ENCODE measurements around the gene CACNG4. TPM values are rescaled to one million over a fixed set of nuclear protein-coding genes. Genes with fewer than 3 reads are reported as not detected.

CACNG4 gene
- total RNA-seq, 1 experiment from 2014 or later: not detected

- BruUV-seq (replicated peaks): no TSS peak
- Histone ChIP-seq H3K9me3 (ENCODE audit: control insufficient read depth in 1 of 2, insufficient read depth in 1 of 2, low read depth in 1 of 2, low read length in 2 of 2) (no peaks in the 10 kb centered on the region), H3K4me2 (ENCODE audit: low read length) (no peak overlapping the region), H3K9ac (ENCODE audit: low read length) (no peak overlapping the region), H3K79me2 (ENCODE audit: insufficient read depth, low read length) (no peaks in the 10 kb centered on the region), H4K20me1 (ENCODE audit: insufficient read depth) (no peaks in the 10 kb centered on the region), H3K27me3 (ENCODE audit: insufficient read depth, low read length) (no peaks in the 10 kb centered on the region), H3K4me1 (ENCODE audit: control insufficient read depth in 1 of 2, insufficient read depth in 2 of 2, low read length in 2 of 2) (peaks cover 0 to 2% of the 10 kb centered on the region in 2 experiments; a peak in 1 of 4 replicates), H2AFZ (ENCODE audit: low read depth, low read length, poor library complexity, severe bottlenecking) (no peak overlapping the region), H3K27ac (ENCODE audit: low read depth, low read length) (no peak overlapping the region), H3K36me3 (ENCODE audit: control insufficient read depth in 1 of 2, insufficient read depth in 2 of 2, low read length in 2 of 2) (no peaks in the 10 kb centered on the region), H3K9me2 (ENCODE audit: insufficient read depth) (no peaks in the 10 kb centered on the region), H3K4me3 (replicated peaks in 1 of 2; ENCODE audit: low read depth in 1 of 2, low read length in 2 of 2) (no peak overlapping the region)
- ChIA-PET RAD21 (ENCODE audit: low non-redundant PET in 1 of 2, low total read pairs in 2 of 2, uncharacterized antibody in 2 of 2, unreplicated experiment in 2 of 2) (no interaction called here), CTCF (no interaction called here), POLR2A (no interaction called here)
- TF ChIP-seq FOSL1 (IDR thresholded peaks at IDR 0.05; ENCODE audit: low read depth) (no peak), POLR2AphosphoS5 (IDR thresholded peaks at IDR 0.05; ENCODE audit: low read depth, low read length) (no peak)
- ATAC-seq (no peak), DNase-seq (ENCODE audit: low read depth, low spot score) (no peak)
- intact Hi-C loops (cut with micrococcal nuclease): no loop called here
Observed at GRCh38 chr17:67030641-67031040, 66.1 kb downstream of the CACNG4 start.

GRCh38 chr17:67032382-67032781 lies 67.9 kb downstream of the CACNG4 start:
- H3K36me3 ChIP-seq (ENCODE audit: control insufficient read depth in 1 of 2, insufficient read depth in 2 of 2, low read length in 2 of 2): no peaks in the 10 kb centered on the region
- CTCF ChIA-PET: no interaction called here
- RAD21 ChIA-PET (ENCODE audit: low non-redundant PET in 1 of 2, low total read pairs in 2 of 2, uncharacterized antibody in 2 of 2, unreplicated experiment in 2 of 2): no interaction called here
- H3K79me2 ChIP-seq (ENCODE audit: insufficient read depth, low read length): no peaks in the 10 kb centered on the region
- H3K9ac ChIP-seq (ENCODE audit: low read length): no peak overlapping the region
- H3K4me2 ChIP-seq (ENCODE audit: low read length): no peak overlapping the region
- TF ChIP-seq POLR2AphosphoS5 (IDR thresholded peaks at IDR 0.05; ENCODE audit: low read depth, low read length): no peak
- TF ChIP-seq FOSL1 (IDR thresholded peaks at IDR 0.05; ENCODE audit: low read depth): no peak
- TF ChIP-seq, protein P1, sequence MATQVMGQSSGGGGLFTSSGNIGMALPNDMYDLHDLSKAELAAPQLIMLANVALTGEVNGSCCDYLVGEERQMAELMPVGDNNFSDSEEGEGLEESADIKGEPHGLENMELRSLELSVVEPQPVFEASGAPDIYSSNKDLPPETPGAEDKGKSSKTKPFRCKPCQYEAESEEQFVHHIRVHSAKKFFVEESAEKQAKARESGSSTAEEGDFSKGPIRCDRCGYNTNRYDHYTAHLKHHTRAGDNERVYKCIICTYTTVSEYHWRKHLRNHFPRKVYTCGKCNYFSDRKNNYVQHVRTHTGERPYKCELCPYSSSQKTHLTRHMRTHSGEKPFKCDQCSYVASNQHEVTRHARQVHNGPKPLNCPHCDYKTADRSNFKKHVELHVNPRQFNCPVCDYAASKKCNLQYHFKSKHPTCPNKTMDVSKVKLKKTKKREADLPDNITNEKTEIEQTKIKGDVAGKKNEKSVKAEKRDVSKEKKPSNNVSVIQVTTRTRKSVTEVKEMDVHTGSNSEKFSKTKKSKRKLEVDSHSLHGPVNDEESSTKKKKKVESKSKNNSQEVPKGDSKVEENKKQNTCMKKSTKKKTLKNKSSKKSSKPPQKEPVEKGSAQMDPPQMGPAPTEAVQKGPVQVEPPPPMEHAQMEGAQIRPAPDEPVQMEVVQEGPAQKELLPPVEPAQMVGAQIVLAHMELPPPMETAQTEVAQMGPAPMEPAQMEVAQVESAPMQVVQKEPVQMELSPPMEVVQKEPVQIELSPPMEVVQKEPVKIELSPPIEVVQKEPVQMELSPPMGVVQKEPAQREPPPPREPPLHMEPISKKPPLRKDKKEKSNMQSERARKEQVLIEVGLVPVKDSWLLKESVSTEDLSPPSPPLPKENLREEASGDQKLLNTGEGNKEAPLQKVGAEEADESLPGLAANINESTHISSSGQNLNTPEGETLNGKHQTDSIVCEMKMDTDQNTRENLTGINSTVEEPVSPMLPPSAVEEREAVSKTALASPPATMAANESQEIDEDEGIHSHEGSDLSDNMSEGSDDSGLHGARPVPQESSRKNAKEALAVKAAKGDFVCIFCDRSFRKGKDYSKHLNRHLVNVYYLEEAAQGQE (IDR thresholded peaks at IDR 0.05; ENCODE audit: low read depth): no peak
- no peak for TF ChIP-seq ZFX (IDR thresholded peaks at IDR 0.05)
- ATAC-seq: no peak
- POLR2A ChIA-PET: no interaction called here
- no peaks in the 10 kb centered on the region for H3K4me1 ChIP-seq (ENCODE audit: control insufficient read depth in 1 of 2, insufficient read depth in 2 of 2, low read length in 2 of 2)
- intact Hi-C loops (cut with micrococcal nuclease): no loop called here
- no peaks in the 10 kb centered on the region for H3K9me2 ChIP-seq (ENCODE audit: insufficient read depth)
- DNase-seq (ENCODE audit: low read depth, low spot score): no peak
- no peaks in the 10 kb centered on the region for H3K27me3 ChIP-seq (ENCODE audit: insufficient read depth, low read length)
- no peaks in the 10 kb centered on the region for H4K20me1 ChIP-seq (ENCODE audit: insufficient read depth)
- no peak overlapping the region for H3K4me3 ChIP-seq (replicated peaks in 1 of 2; ENCODE audit: low read depth in 1 of 2, low read length in 2 of 2)
- H2AFZ ChIP-seq (ENCODE audit: low read depth, low read length, poor library complexity, severe bottlenecking): no peak overlapping the region
- H3K27ac ChIP-seq (ENCODE audit: low read depth, low read length): no peak overlapping the region
- BruUV-seq (replicated peaks): no TSS peak
- no peaks in the 10 kb centered on the region for H3K9me3 ChIP-seq (ENCODE audit: control insufficient read depth in 1 of 2, insufficient read depth in 1 of 2, low read depth in 1 of 2, low read length in 2 of 2)

Measured in HCT116 (cell line).